ENCODE measurements around the gene ALAS1. TPM values are rescaled to one million over a fixed set of nuclear protein-coding genes. Genes with fewer than 3 reads are reported as not detected.

Gene ALAS1
- total RNA-seq, 5 donors from 2014 or later (not counting 1 experiment from before 2014, with no cell fraction given), result 12.2 to 32.7 (median 27.1) TPM

DNA sequence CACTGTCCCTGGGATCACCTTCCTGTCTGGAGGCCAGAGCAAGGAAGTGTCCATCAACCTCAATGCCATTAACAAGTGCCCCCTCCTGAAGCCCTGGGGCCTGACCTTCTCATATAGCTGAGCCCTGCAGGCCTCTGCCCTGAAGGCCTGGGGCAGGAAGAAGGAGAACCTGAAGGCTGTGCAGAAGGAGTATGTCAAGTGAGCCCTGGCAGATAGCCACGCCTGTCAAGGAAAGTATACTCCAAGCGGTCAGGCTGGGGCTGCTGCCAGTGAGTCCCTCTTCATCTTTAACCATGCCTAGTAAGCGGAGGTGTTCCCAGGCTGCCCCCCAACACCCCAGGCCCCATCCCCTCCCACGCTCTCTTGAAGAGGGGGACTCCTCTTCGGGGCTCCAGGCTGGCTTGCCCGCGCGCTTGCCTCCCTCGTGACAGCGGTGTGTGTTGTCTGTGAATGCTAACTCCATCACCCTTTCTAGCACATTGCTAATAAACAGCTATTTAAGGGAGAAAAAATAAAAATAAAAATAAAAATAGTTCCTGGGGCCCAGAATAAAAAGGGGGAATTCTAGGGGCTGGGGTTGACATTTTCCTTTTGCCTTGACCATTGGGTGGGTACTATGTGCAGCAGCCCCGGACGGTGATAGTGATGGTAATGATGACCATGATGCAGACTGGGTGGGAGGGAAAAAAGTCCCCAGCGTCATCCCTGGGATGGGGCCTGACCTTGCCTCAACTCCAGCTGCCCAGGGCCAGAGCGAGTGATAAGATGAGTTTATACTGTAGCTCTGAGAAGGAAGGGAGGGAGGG, 3.3 kb upstream of the ALAS1 start:
- Histone ChIP-seq H3K9me3 (no peaks in the 10 kb centered on the region), H3K4me3 (ENCODE audit: control insufficient read depth in 1 of 2, extremely low read depth in 1 of 2, low read length in 1 of 2) (no peak overlapping the region), H3K27ac (ENCODE audit: low read length) (no peak overlapping the region), H3K36me3 (ENCODE audit: control insufficient read depth in 2 of 2, extremely low read depth in 1 of 2, insufficient read depth in 1 of 2, low read length in 1 of 2) (no peaks in the 10 kb centered on the region), H3K4me1 (ENCODE audit: control insufficient read depth in 1 of 2, extremely low read depth in 1 of 2, insufficient read depth in 2 of 2, low read length in 2 of 2) (peaks cover 17 to 26% of the 10 kb centered on the region in 2 experiments), H3K27me3 (replicated peaks in 1 of 2; ENCODE audit: control insufficient read depth in 2 of 2, extremely low read depth in 1 of 2, insufficient read depth in 2 of 2, low read length in 1 of 2) (no peaks in the 10 kb centered on the region)
- DNase-seq, result no peak
- Mint-ChIP-seq H3K9me3 (no peaks in the 10 kb centered on the region), H3K27ac (no peak overlapping the region), H3K4me1 (peaks cover 22 to 30% (median 23%) of the 10 kb centered on the region in 3 donors), H3K4me3 (no peak overlapping the region), H3K36me3 (no peaks in the 10 kb centered on the region), H3K27me3 (no peaks in the 10 kb centered on the region)
- 95% methylated on average over 4 of the region's 14 CpGs for WGBS (ENCODE audit: insufficient coverage)
- POLR2A ChIA-PET, result interaction anchor here in 1 of 2 donors (0.7 kb wide), 1 partner anchor 55 kb away, joined by 4 read pairs; no protein-coding TSS in a partner anchor
- CTCF ChIA-PET, result no interaction called here
- ATAC-seq (replicated peaks in 1 of 4), result no peak

DNA sequence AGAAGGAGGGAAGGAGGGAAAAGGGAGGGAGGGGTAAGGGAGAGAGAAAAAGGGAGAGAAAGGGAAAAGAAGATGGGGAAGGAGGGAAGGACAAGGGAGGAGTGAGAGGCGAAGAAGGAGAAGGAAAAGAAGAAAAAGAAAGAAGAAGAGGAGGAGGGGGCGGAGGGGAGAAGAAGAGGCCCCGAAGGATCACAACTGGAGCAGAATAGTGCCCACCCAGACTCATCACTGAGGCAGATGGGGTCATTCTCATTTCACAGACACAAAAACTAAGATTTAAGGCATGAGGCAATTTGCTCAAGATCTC, 2.7 kb upstream of the ALAS1 start:
- Histone ChIP-seq H3K36me3 (ENCODE audit: control insufficient read depth in 2 of 2, extremely low read depth in 1 of 2, insufficient read depth in 1 of 2, low read length in 1 of 2) (peaks cover 0 to 2% of the 10 kb centered on the region in 2 donors), H3K4me1 (ENCODE audit: control insufficient read depth in 1 of 2, extremely low read depth in 1 of 2, insufficient read depth in 2 of 2, low read length in 2 of 2) (peaks cover 17 to 29% of the 10 kb centered on the region in 2 experiments), H3K4me3 (ENCODE audit: control insufficient read depth in 1 of 2, extremely low read depth in 1 of 2, low read length in 1 of 2) (no peak overlapping the region), H3K27me3 (replicated peaks in 1 of 2; ENCODE audit: control insufficient read depth in 2 of 2, extremely low read depth in 1 of 2, insufficient read depth in 2 of 2, low read length in 1 of 2) (no peaks in the 10 kb centered on the region), H3K9me3 (no peaks in the 10 kb centered on the region), H3K27ac (ENCODE audit: low read length) (no peak overlapping the region)
- DNase-seq, result no peak
- no CpG with 5 or more reads among the region's 3 CpGs for WGBS (ENCODE audit: insufficient coverage)
- no peak for ATAC-seq (replicated peaks in 1 of 4)
- peaks cover 28 to 35% (median 28%) of the 10 kb centered on the region in 3 donors for H3K4me1 Mint-ChIP-seq
- no peaks in the 10 kb centered on the region for H3K27me3 Mint-ChIP-seq
- H3K27ac Mint-ChIP-seq, result no peak overlapping the region
- H3K9me3 Mint-ChIP-seq, result no peaks in the 10 kb centered on the region
- CTCF ChIA-PET, result no interaction called here
- POLR2A ChIA-PET, result interaction anchor here in 1 of 2 donors (0.7 kb wide), 1 partner anchor 54 kb away, joined by 4 read pairs; no protein-coding TSS in a partner anchor
- no peak overlapping the region for H3K4me3 Mint-ChIP-seq
- no peaks in the 10 kb centered on the region for H3K36me3 Mint-ChIP-seq

GRCh38 chr3:52195823-52196331, 2.1 kb upstream of the ALAS1 start:
- no peaks in the 10 kb centered on the region for H3K27me3 ChIP-seq (replicated peaks in 1 of 2; ENCODE audit: control insufficient read depth in 2 of 2, extremely low read depth in 1 of 2, insufficient read depth in 2 of 2, low read length in 1 of 2)
- ATAC-seq (replicated peaks in 1 of 4), result no peak
- Mint-ChIP-seq H3K9me3 (no peaks in the 10 kb centered on the region), H3K27ac (no peak overlapping the region), H3K4me3 (no peak overlapping the region), H3K27me3 (no peaks in the 10 kb centered on the region), H3K36me3 (peaks cover under 1% of the 10 kb centered on the region), H3K4me1 (peaks cover 31 to 39% (median 31%) of the 10 kb centered on the region in 3 donors)
- H3K4me1 ChIP-seq (ENCODE audit: control insufficient read depth in 1 of 2, extremely low read depth in 1 of 2, insufficient read depth in 2 of 2, low read length in 2 of 2), result peaks cover 17 to 32% of the 10 kb centered on the region in 2 experiments
- CTCF ChIA-PET, result interaction anchor here in 1 of 2 donors (0.5 kb wide), 1 partner anchor 785 kb away, joined by 3 read pairs; no protein-coding TSS in a partner anchor
- no peak overlapping the region for H3K4me3 ChIP-seq (ENCODE audit: control insufficient read depth in 1 of 2, extremely low read depth in 1 of 2, low read length in 1 of 2)
- peaks cover 0 to 6% of the 10 kb centered on the region in 2 donors for H3K36me3 ChIP-seq (ENCODE audit: control insufficient read depth in 2 of 2, extremely low read depth in 1 of 2, insufficient read depth in 1 of 2, low read length in 1 of 2)
- no peaks in the 10 kb centered on the region for H3K9me3 ChIP-seq
- POLR2A ChIA-PET, result interaction anchor here in 1 of 2 donors (0.5 kb wide), 1 partner anchor 25 kb away, joined by 3 read pairs; no protein-coding TSS in a partner anchor
- no peak overlapping the region for H3K27ac ChIP-seq (ENCODE audit: low read length)
- 82% methylated on average over 10 of the region's 10 CpGs for WGBS (ENCODE audit: insufficient coverage)
- DNase-seq, result no peak

- no peaks in the 10 kb centered on the region for H3K27me3 Mint-ChIP-seq
- DNase-seq (no peak), ATAC-seq (replicated peaks in 1 of 4) (no peak)
- peaks cover 31 to 50% (median 42%) of the 10 kb centered on the region in 3 donors for H3K4me1 Mint-ChIP-seq
- no peaks in the 10 kb centered on the region for H3K9me3 Mint-ChIP-seq
- 98% methylated on average over 3 of the region's 3 CpGs for WGBS (ENCODE audit: insufficient coverage)
- H3K4me3 ChIP-seq (ENCODE audit: control insufficient read depth in 1 of 2, extremely low read depth in 1 of 2, low read length in 1 of 2), result peak overlapping the region in 1 of 2 donors; percentile 1
- no peaks in the 10 kb centered on the region for H3K9me3 ChIP-seq
- H3K27me3 ChIP-seq (replicated peaks in 1 of 2; ENCODE audit: control insufficient read depth in 2 of 2, extremely low read depth in 1 of 2, insufficient read depth in 2 of 2, low read length in 1 of 2), result no peaks in the 10 kb centered on the region
- ChIA-PET CTCF (no interaction called here), POLR2A (interaction anchor here in 1 of 2 donors (0.5 kb wide), 1 partner anchor 54 kb away, joined by 3 read pairs; no protein-coding TSS in a partner anchor)
- H3K36me3 ChIP-seq (ENCODE audit: control insufficient read depth in 2 of 2, extremely low read depth in 1 of 2, insufficient read depth in 1 of 2, low read length in 1 of 2), result peaks cover 0 to 15% of the 10 kb centered on the region in 2 donors
- peak overlapping the region in 2 of 3 donors; percentile 96 to 98 for H3K4me3 Mint-ChIP-seq
- H3K27ac ChIP-seq (ENCODE audit: low read length), result peak overlapping the region; percentile 70
- peaks cover 20 to 32% of the 10 kb centered on the region in 2 experiments for H3K4me1 ChIP-seq (ENCODE audit: control insufficient read depth in 1 of 2, extremely low read depth in 1 of 2, insufficient read depth in 2 of 2, low read length in 2 of 2)
- peaks cover 8% of the 10 kb centered on the region for H3K36me3 Mint-ChIP-seq
- H3K27ac Mint-ChIP-seq, result peak overlapping the region in 1 of 2 donors; percentile 90
Observed at GRCh38 chr3:52196977-52197376, 983 bp upstream of the ALAS1 start.

GRCh38 chr3:52197499-52197841, 490 bp upstream of the ALAS1 start:
- peaks cover 2 to 19% of the 10 kb centered on the region in 2 donors for H3K36me3 ChIP-seq (ENCODE audit: control insufficient read depth in 2 of 2, extremely low read depth in 1 of 2, insufficient read depth in 1 of 2, low read length in 1 of 2)
- H3K4me1 Mint-ChIP-seq, result peaks cover 33 to 53% (median 47%) of the 10 kb centered on the region in 3 donors
- ChIA-PET POLR2A (interaction anchor here in 1 of 2 donors (0.5 kb wide), 1 partner anchor 53 kb away, joined by 3 read pairs; no protein-coding TSS in a partner anchor), CTCF (no interaction called here)
- DNase-seq, result no peak
- H3K9me3 Mint-ChIP-seq, result no peaks in the 10 kb centered on the region
- H3K27me3 ChIP-seq (replicated peaks in 1 of 2; ENCODE audit: control insufficient read depth in 2 of 2, extremely low read depth in 1 of 2, insufficient read depth in 2 of 2, low read length in 1 of 2), result no peaks in the 10 kb centered on the region
- peak in 1 of 4 experiments; percentile 1 for ATAC-seq (replicated peaks in 1 of 4)
- H3K4me3 ChIP-seq (ENCODE audit: control insufficient read depth in 1 of 2, extremely low read depth in 1 of 2, low read length in 1 of 2), result peak overlapping the region; percentile 90 to 98
- WGBS (ENCODE audit: insufficient coverage), result 44% methylated on average over 6 of the region's 10 CpGs
- H3K4me1 ChIP-seq (ENCODE audit: control insufficient read depth in 1 of 2, extremely low read depth in 1 of 2, insufficient read depth in 2 of 2, low read length in 2 of 2), result peaks cover 20 to 32% of the 10 kb centered on the region in 2 experiments
- no peaks in the 10 kb centered on the region for H3K9me3 ChIP-seq
- H3K27ac Mint-ChIP-seq, result peak overlapping the region; percentile 90 to 93
- H3K36me3 Mint-ChIP-seq, result peaks cover 11% of the 10 kb centered on the region
- H3K27me3 Mint-ChIP-seq, result no peaks in the 10 kb centered on the region
- H3K27ac ChIP-seq (ENCODE audit: low read length), result peak overlapping the region; percentile 70
- peak overlapping the region; percentile 96 to 98 (median 96) for H3K4me3 Mint-ChIP-seq

- peak overlapping the region; percentile 96 to 98 (median 96) for H3K4me3 Mint-ChIP-seq
- H3K36me3 Mint-ChIP-seq, result peaks cover 23% of the 10 kb centered on the region
- H3K27ac Mint-ChIP-seq, result peak overlapping the region; percentile 91 to 92
- no peaks in the 10 kb centered on the region for H3K27me3 Mint-ChIP-seq
- ChIA-PET CTCF (no interaction called here), POLR2A (no interaction called here)
- peaks cover 35 to 56% (median 48%) of the 10 kb centered on the region in 3 donors for H3K4me1 Mint-ChIP-seq
- peaks cover 2 to 33% of the 10 kb centered on the region in 2 donors for H3K36me3 ChIP-seq (ENCODE audit: control insufficient read depth in 2 of 2, extremely low read depth in 1 of 2, insufficient read depth in 1 of 2, low read length in 1 of 2)
- no peaks in the 10 kb centered on the region for H3K9me3 Mint-ChIP-seq
- no peaks in the 10 kb centered on the region for H3K9me3 ChIP-seq
- peak overlapping the region; percentile 70 for H3K27ac ChIP-seq (ENCODE audit: low read length)
- no peak for DNase-seq
- peaks cover 20 to 32% of the 10 kb centered on the region in 2 experiments for H3K4me1 ChIP-seq (ENCODE audit: control insufficient read depth in 1 of 2, extremely low read depth in 1 of 2, insufficient read depth in 2 of 2, low read length in 2 of 2)
- no peaks in the 10 kb centered on the region for H3K27me3 ChIP-seq (replicated peaks in 1 of 2; ENCODE audit: control insufficient read depth in 2 of 2, extremely low read depth in 1 of 2, insufficient read depth in 2 of 2, low read length in 1 of 2)
- peak overlapping the region; percentile 90 to 98 for H3K4me3 ChIP-seq (ENCODE audit: control insufficient read depth in 1 of 2, extremely low read depth in 1 of 2, low read length in 1 of 2)
- WGBS (ENCODE audit: insufficient coverage), result 83% methylated on average over 4 of the region's 14 CpGs
- ATAC-seq (replicated peaks in 1 of 4), result no peak
Observed at GRCh38 chr3:52198643-52199608, 966 bp downstream of the ALAS1 start.

All from T-cell (primary cell).